ENCODE results near the gene CUX1.

CUX1 gene

GRCh38 chr7:101941481-101942383 is 124.3 kb downstream of the CUX1 start:
- no peak for DNase-seq

GRCh38 chr7:101942603-101943210 is 125.3 kb downstream of the CUX1 start:
- DNase-seq, result no peak

GRCh38 chr7:101943306-101943705 is 125.9 kb downstream of the CUX1 start:
- no peak for DNase-seq

GRCh38 chr7:101943889-101944600 is 126.6 kb downstream of the CUX1 start:
- no peak for DNase-seq

GRCh38 chr7:101944611-101945010 is 127.2 kb downstream of the CUX1 start:
- no peak for DNase-seq

GRCh38 chr7:101945034-101945758 is 127.8 kb downstream of the CUX1 start:
- DNase-seq, result no peak

GRCh38 chr7:101947899-101948298 is 130.5 kb downstream of the CUX1 start:
- no peak for DNase-seq

GRCh38 chr7:101948650-101949049 is 131.2 kb downstream of the CUX1 start:
- no peak for DNase-seq

- no peak for DNase-seq
Observed at GRCh38 chr7:101950450-101951119, 133.2 kb downstream of the CUX1 start.

GRCh38 chr7:101951757-101952156 is 134.3 kb downstream of the CUX1 start:
- no peak for DNase-seq

- no peak for DNase-seq
Observed at GRCh38 chr7:101952355-101953247, 135.2 kb downstream of the CUX1 start.

GRCh38 chr7:101953248-101953819 is 135.9 kb downstream of the CUX1 start:
- DNase-seq, result peak; percentile 46

- no peak for DNase-seq
Observed at GRCh38 chr7:101954499-101954898, 137.1 kb downstream of the CUX1 start.

- DNase-seq, result no peak
Observed at GRCh38 chr7:101956130-101956529, 138.7 kb downstream of the CUX1 start.

- DNase-seq, result no peak
Observed at GRCh38 chr7:101957744-101958525, 140.5 kb downstream of the CUX1 start.

- no peak for DNase-seq
Observed at GRCh38 chr7:101959342-101959741, 141.9 kb downstream of the CUX1 start.

- DNase-seq, result no peak
Observed at GRCh38 chr7:101959829-101960228, 142.4 kb downstream of the CUX1 start.

- no peak for DNase-seq
Observed at GRCh38 chr7:101960323-101960722, 142.9 kb downstream of the CUX1 start.

GRCh38 chr7:101960985-101961708 is 143.7 kb downstream of the CUX1 start:
- DNase-seq, result no peak
